Gastrocnemius medialis (tissue), 4 donors: ENCODE data around the gene RPL32.

ENCODE experiments used
- POLR2A ChIP-seq, 2 donors: fragments of 450-650 bp; IDR thresholded peaks; one replicate each; pipeline ENCODE4 v1.6.1; 2017; ENCODE audit warnings: antibody characterized with exemption in 2 of 2, mild to moderate bottlenecking in 2 of 2, moderate library complexity in 2 of 2
- TF ChIP-seq, protein P1 (sequence below), 5 experiments: fragments of 450-650 bp in 3 of 5; fragments of 200-600 bp in 2 of 5; sonication (generic) in 2 of 5; IDR thresholded peaks in 4 of 5; conservative IDR thresholded peaks in 1 of 5; 1 replicate in 4 of 5; 2 replicates in 1 of 5; pipeline ENCODE4 v1.5.1; 2016 to 2019; ENCODE audit warnings: antibody characterized with exemption in 5 of 5, mild to moderate bottlenecking in 3 of 5, moderate library complexity in 3 of 5

DNA sequence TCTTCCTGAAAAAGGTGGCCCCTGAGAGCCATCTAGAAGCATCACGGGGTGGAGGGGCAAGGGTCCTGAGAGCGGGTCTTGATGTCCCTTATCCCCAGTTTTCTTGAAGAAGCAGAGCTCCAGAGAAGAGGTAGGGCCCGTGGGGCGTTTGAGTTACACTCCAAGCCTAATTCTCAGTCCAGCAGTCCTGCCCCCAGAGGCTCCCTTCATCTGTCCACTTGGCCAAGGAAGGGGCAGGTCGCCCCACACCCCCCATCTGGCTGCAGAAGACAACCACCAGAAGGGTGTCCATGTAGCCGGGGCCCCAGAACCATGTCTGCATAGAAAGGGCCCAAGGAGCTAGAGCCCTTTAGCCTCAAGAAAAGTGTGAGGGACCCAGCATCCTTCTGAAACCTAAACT, 25.5 kb upstream of the RPL32 start:
- TF ChIP-seq POLR2A (IDR thresholded peaks at IDR 0.05) = no peak
- TF ChIP-seq, protein P1, sequence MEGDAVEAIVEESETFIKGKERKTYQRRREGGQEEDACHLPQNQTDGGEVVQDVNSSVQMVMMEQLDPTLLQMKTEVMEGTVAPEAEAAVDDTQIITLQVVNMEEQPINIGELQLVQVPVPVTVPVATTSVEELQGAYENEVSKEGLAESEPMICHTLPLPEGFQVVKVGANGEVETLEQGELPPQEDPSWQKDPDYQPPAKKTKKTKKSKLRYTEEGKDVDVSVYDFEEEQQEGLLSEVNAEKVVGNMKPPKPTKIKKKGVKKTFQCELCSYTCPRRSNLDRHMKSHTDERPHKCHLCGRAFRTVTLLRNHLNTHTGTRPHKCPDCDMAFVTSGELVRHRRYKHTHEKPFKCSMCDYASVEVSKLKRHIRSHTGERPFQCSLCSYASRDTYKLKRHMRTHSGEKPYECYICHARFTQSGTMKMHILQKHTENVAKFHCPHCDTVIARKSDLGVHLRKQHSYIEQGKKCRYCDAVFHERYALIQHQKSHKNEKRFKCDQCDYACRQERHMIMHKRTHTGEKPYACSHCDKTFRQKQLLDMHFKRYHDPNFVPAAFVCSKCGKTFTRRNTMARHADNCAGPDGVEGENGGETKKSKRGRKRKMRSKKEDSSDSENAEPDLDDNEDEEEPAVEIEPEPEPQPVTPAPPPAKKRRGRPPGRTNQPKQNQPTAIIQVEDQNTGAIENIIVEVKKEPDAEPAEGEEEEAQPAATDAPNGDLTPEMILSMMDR (IDR thresholded peaks at IDR 0.05 in 4 of 5, conservative IDR thresholded peaks at IDR 0.05 in 1 of 5) = no peak
